IMR-90 (cell line): ENCODE data around the gene LIPH.

Experiments
- BHLHE40 ChIP-seq: fragments of 150-350 bp; IDR thresholded peaks from 2 replicates; pipeline ENCODE4 v1.6.1; 2016; ENCODE audit warnings: mild to moderate bottlenecking, low read depth, low read length
- CEBPB ChIP-seq: IDR thresholded peaks from 2 replicates; pipeline ENCODE4 v1.6.1; 2012; ENCODE audit warnings: low read depth, low read length, improper control_type of control experiment
- POLR2A ChIP-seq: IDR thresholded peaks from 2 replicates; pipeline ENCODE4 v1.6.1; 2012; ENCODE audit warnings: mild to moderate bottlenecking, low read depth, low read length
- RCOR1 ChIP-seq: IDR thresholded peaks from 2 replicates; pipeline ENCODE4 v1.6.1; 2012; ENCODE audit warnings: mild to moderate bottlenecking, low read length, improper control_type of control experiment; ENCODE audit not compliant: insufficient replicate concordance
- TF ChIP-seq, protein P1 (sequence below): conservative IDR thresholded peaks from 2 replicates; pipeline ENCODE4 v1.5.1; 2012; ENCODE audit warnings: mild to moderate bottlenecking, low read depth, low read length, improper control_type of control experiment

DNA sequence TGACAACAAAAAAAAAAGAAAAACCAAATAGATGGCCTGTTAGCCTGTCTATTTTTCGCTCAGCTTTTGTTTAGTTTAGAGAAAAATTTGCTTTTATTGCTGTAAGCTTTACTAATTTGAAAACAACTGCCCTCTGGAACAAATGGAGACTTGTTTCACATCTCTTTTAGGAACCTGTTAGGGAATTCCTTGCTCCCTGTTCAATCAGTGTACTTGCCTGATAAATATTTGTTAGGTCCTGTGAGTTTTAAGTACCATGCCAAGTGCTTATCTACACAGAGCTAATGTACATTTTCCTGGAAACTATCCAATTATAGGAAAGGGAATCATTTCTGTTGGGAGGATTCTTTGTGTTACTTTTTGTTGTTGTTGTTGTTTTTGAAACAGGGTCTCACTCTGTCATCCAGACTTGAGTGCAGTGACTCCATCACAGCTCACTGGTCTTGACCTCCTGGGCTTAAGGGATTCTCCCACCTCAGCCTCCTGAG is 3.5 kb upstream of the LIPH start:
- TF ChIP-seq POLR2A (no peak), BHLHE40 (no peak), RCOR1 (no peak), CEBPB (no peak)
- TF ChIP-seq, protein P1, sequence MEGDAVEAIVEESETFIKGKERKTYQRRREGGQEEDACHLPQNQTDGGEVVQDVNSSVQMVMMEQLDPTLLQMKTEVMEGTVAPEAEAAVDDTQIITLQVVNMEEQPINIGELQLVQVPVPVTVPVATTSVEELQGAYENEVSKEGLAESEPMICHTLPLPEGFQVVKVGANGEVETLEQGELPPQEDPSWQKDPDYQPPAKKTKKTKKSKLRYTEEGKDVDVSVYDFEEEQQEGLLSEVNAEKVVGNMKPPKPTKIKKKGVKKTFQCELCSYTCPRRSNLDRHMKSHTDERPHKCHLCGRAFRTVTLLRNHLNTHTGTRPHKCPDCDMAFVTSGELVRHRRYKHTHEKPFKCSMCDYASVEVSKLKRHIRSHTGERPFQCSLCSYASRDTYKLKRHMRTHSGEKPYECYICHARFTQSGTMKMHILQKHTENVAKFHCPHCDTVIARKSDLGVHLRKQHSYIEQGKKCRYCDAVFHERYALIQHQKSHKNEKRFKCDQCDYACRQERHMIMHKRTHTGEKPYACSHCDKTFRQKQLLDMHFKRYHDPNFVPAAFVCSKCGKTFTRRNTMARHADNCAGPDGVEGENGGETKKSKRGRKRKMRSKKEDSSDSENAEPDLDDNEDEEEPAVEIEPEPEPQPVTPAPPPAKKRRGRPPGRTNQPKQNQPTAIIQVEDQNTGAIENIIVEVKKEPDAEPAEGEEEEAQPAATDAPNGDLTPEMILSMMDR: no peak
